Stomach (tissue), 4 donors: Measurements from ENCODE around the gene SLC9A2.

Experiments
- CTCF ChIP-seq, 7 experiments: fragments of 450-650 bp in 4 of 7; fragments of 200-600 bp in 3 of 7; sonication (generic) in 3 of 7; IDR thresholded peaks; one replicate each; pipeline ENCODE4 v1.5.1; 2016 to 2019; ENCODE audit warnings: antibody characterized with exemption in 7 of 7, control low read depth in 2 of 7, mild to moderate bottlenecking in 1 of 7
- EP300 ChIP-seq: sonication (generic); formaldehyde crosslinking; IDR thresholded peaks from one replicate; pipeline ENCODE4 v1.6.1; 2017; ENCODE audit warnings: antibody characterized with exemption
- POLR2A ChIP-seq, 4 donors: fragments of 450-650 bp; IDR thresholded peaks; one replicate each; pipeline ENCODE4 v1.6.1; 2016; ENCODE audit warnings: antibody characterized with exemption in 4 of 4, control low read depth in 2 of 4, mild to moderate bottlenecking in 1 of 4, moderate library complexity in 1 of 4
- POLR2AphosphoS5 ChIP-seq, 3 donors: sonication (generic); formaldehyde crosslinking; IDR thresholded peaks; one replicate each; pipeline ENCODE4 v1.6.1; 2016; ENCODE audit warnings: antibody characterized with exemption in 3 of 3

GRCh38 chr2:102677244-102678215, 58.2 kb downstream of the SLC9A2 start:
- TF ChIP-seq CTCF (IDR thresholded peaks at IDR 0.05) (no peak), POLR2A (IDR thresholded peaks at IDR 0.05) (no peak), POLR2AphosphoS5 (IDR thresholded peaks at IDR 0.05) (no peak), EP300 (no peak)
